NCI-H2196 treated with DMSO at 0.1 percent for 48 hours (cell line): ENCODE measurements around the gene TOGARAM2.
"Not testable (repeated sequence)": the region's sequence is repeated elsewhere in the genome, so short reads cannot be mapped to it uniquely, and the experiment has no call there.

Source experiments
- DNase-seq: peaks from one replicate; lab custom pipeline; 2025; ENCODE audit not compliant: unreplicated experiment; lab: John Stamatoyannopoulos, UW

TOGARAM2 gene

GRCh38 chr2:28976584-28976983, 4.5 kb upstream of the TOGARAM2 start:
- no peak for DNase-seq

GRCh38 chr2:28977176-28977875, 3.8 kb upstream of the TOGARAM2 start:
- DNase-seq: no peak

- DNase-seq: not testable (repeated sequence)
Measured at GRCh38 chr2:28978001-28978400, 3.1 kb upstream of the TOGARAM2 start.

GRCh38 chr2:28978606-28979005, 2.5 kb upstream of the TOGARAM2 start:
- DNase-seq: no peak

- no peak for DNase-seq
Measured at GRCh38 chr2:28979041-28979440, 2.1 kb upstream of the TOGARAM2 start.

- no peak for DNase-seq
Measured at GRCh38 chr2:28979576-28980366, 1.3 kb upstream of the TOGARAM2 start.

GRCh38 chr2:28980368-28981015, 606 bp upstream of the TOGARAM2 start:
- no peak for DNase-seq

GRCh38 chr2:28981620-28982376, 700 bp downstream of the TOGARAM2 start:
- no peak for DNase-seq

- DNase-seq: no peak
Measured at GRCh38 chr2:28982381-28982950, 1.4 kb downstream of the TOGARAM2 start.

- DNase-seq: no peak
Measured at GRCh38 chr2:28986429-28986828, 5.3 kb downstream of the TOGARAM2 start.

GRCh38 chr2:28989973-28990372, 8.9 kb downstream of the TOGARAM2 start:
- DNase-seq: no peak

- no peak for DNase-seq
Measured at GRCh38 chr2:28990445-28990844, 9.3 kb downstream of the TOGARAM2 start.

- no peak for DNase-seq
Measured at GRCh38 chr2:28991021-28991420, 9.9 kb downstream of the TOGARAM2 start.

GRCh38 chr2:28991460-28991859, 10.4 kb downstream of the TOGARAM2 start:
- DNase-seq: no peak

GRCh38 chr2:28993206-28993960, 12.3 kb downstream of the TOGARAM2 start:
- DNase-seq: no peak

GRCh38 chr2:28994074-28994473, 13.0 kb downstream of the TOGARAM2 start:
- no peak for DNase-seq

GRCh38 chr2:28994679-28995078, 13.6 kb downstream of the TOGARAM2 start:
- DNase-seq: no peak

- no peak for DNase-seq
Measured at GRCh38 chr2:28995765-28996750, 15.0 kb downstream of the TOGARAM2 start.

GRCh38 chr2:28997237-28997846, 16.2 kb downstream of the TOGARAM2 start:
- no peak for DNase-seq
